Chondrocyte (in vitro differentiated cells): ENCODE data around the gene KRTAP12-3. TPM values are rescaled to one million over a fixed set of nuclear protein-coding genes. Genes with fewer than 3 reads are reported as not detected.
"Not testable (repeated sequence)": the region's sequence is repeated elsewhere in the genome, so short reads cannot be mapped to it uniquely, and the experiment has no call there.

Source experiments
- DNase-seq: peaks from one replicate; pipeline ENCODE4 v3.0.0; 2021; ENCODE audit warnings: mixed read lengths, low spot score
- H3K27ac Mint-ChIP-seq: one replicate; pipeline ENCODE4 v1.8.0; 2021; ENCODE audit warnings: mild to moderate bottlenecking, moderate library complexity, mixed read lengths; ENCODE audit not compliant: unreplicated experiment
- H3K27me3 Mint-ChIP-seq: 2 replicates; pipeline ENCODE4 v1.8.0; 2021; ENCODE audit warnings: low read depth, mixed read lengths
- H3K36me3 Mint-ChIP-seq: 2 replicates; pipeline ENCODE4 v1.8.0; 2021; ENCODE audit warnings: low read depth, mixed read lengths
- H3K4me1 Mint-ChIP-seq: 2 replicates; pipeline ENCODE4 v1.8.0; 2021; ENCODE audit warnings: low read depth, mild to moderate bottlenecking, mixed read lengths
- H3K4me3 Mint-ChIP-seq: one replicate; pipeline ENCODE4 v1.8.0; 2021; ENCODE audit warnings: mild to moderate bottlenecking, moderate library complexity, mixed read lengths; ENCODE audit not compliant: unreplicated experiment
- H3K9me3 Mint-ChIP-seq: 2 replicates; pipeline ENCODE4 v1.8.0; 2021; ENCODE audit warnings: low read depth, mixed read lengths
- total RNA-seq: library from RNA; stranded (reverse); gene quantifications from 3 replicates; pipeline ENCODE4 v1.2.1, GENCODE V29; 2021
- TF ChIP-seq, protein P1 (sequence below): fragments of 200-600 bp; sonication (generic); IDR thresholded peaks from 2 replicates; pipeline ENCODE4 v1.5.0; 2021; ENCODE audit warnings: antibody characterized with exemption, mild to moderate bottlenecking, moderate library complexity

Gene KRTAP12-3
- total RNA-seq, 1 donor from 2014 or later, result not detected

DNA sequence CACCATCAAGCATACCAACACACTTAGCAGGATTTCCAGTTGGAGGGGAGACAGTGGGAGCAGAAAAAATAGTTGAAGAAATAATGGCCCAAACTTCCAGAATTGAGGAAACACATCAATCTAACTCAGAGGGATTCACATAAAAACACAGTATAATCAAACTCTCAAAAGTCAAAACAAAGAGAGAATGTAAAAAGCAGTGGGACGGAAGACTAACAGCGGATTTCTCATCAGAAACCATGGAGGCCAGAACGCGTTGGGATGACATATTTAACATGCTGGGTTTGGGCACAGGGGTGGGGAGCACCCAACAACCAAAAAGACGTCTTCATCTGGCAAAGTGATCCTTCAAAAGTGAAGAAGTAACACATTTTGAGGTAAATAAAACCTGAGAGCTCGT is 37.8 kb upstream of the KRTAP12-3 start:
- peaks cover 45% of the 10 kb centered on the region for H3K9me3 Mint-ChIP-seq
- H3K4me1 Mint-ChIP-seq, result no peaks in the 10 kb centered on the region
- H3K4me3 Mint-ChIP-seq, result no peak overlapping the region
- TF ChIP-seq, protein P1, sequence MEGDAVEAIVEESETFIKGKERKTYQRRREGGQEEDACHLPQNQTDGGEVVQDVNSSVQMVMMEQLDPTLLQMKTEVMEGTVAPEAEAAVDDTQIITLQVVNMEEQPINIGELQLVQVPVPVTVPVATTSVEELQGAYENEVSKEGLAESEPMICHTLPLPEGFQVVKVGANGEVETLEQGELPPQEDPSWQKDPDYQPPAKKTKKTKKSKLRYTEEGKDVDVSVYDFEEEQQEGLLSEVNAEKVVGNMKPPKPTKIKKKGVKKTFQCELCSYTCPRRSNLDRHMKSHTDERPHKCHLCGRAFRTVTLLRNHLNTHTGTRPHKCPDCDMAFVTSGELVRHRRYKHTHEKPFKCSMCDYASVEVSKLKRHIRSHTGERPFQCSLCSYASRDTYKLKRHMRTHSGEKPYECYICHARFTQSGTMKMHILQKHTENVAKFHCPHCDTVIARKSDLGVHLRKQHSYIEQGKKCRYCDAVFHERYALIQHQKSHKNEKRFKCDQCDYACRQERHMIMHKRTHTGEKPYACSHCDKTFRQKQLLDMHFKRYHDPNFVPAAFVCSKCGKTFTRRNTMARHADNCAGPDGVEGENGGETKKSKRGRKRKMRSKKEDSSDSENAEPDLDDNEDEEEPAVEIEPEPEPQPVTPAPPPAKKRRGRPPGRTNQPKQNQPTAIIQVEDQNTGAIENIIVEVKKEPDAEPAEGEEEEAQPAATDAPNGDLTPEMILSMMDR, result no peak
- H3K36me3 Mint-ChIP-seq, result peaks cover 12% of the 10 kb centered on the region
- no peak overlapping the region for H3K27ac Mint-ChIP-seq
- H3K27me3 Mint-ChIP-seq, result peaks cover 45% of the 10 kb centered on the region
- no peak for DNase-seq

DNA sequence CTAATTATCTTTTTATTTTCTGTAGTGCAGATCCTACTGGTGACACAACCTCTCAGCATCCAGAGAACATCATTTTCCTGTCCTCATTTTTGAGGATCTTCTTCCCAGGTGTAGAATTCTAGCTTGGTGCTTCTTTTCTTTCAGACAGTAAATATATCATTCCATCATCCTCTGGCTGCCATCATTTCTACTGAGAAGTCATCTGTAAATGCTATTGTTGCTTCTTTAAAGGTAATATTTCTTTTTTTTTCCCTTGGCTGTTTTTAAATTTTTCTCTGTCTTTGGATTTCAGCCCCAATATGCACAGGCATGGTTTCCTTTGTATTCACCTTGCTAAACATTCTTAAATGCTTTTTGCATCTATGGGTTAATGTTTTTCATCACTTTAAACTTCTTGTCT is 34.2 kb upstream of the KRTAP12-3 start:
- TF ChIP-seq, protein P1, result no peak
- Mint-ChIP-seq H3K4me1 (no peaks in the 10 kb centered on the region), H3K27me3 (peaks cover 24% of the 10 kb centered on the region), H3K9me3 (peaks cover 47% of the 10 kb centered on the region), H3K36me3 (peaks cover 12% of the 10 kb centered on the region), H3K4me3 (no peak overlapping the region), H3K27ac (no peak overlapping the region)
- no peak for DNase-seq

DNA sequence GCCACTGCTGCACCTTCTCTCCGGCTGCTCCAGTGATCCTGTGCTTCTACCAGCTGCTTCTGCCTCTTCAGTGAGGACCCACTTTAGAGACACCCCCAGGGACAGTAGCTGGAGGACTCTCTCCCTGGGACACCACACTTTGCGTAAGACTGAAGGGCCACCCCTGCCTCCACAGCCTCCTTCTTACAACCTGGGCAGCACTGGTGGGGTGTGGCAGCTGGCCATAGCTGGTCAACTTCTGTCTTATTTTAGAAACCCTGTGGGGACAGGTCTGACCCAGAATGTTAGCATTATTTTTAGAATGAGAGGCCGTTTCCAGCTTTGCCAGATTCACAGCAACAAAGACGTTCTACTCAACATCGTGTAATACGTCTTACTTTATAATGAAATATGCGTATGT is 32.0 kb upstream of the KRTAP12-3 start:
- no peak overlapping the region for H3K27ac Mint-ChIP-seq
- no peaks in the 10 kb centered on the region for H3K4me1 Mint-ChIP-seq
- TF ChIP-seq, protein P1, result no peak
- peaks cover 8% of the 10 kb centered on the region for H3K36me3 Mint-ChIP-seq
- peaks cover 9% of the 10 kb centered on the region for H3K27me3 Mint-ChIP-seq
- no peak overlapping the region for H3K4me3 Mint-ChIP-seq
- no peak for DNase-seq
- H3K9me3 Mint-ChIP-seq, result peaks cover 37% of the 10 kb centered on the region

DNA sequence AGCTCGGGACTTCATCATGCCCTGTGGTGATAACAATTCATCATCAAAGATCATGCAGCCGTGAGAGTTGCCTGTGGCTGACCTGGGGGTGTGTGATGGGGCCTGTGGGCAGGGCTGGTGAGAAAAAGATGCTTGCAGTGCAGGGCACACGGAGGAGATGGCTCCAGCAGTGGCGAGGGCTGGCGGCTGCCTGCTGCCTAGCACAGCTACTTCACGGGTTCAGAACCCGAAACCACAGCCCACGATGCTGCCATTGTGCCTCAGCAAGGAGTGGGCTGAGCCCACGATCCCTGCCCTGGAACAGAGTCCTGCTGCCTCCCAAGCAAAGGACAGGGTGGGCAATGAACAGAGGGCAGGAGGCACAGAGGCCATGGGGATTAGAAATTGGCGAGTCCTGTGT is 31.5 kb upstream of the KRTAP12-3 start:
- peaks cover 13% of the 10 kb centered on the region for H3K36me3 Mint-ChIP-seq
- H3K27me3 Mint-ChIP-seq, result peaks cover 8% of the 10 kb centered on the region
- H3K4me1 Mint-ChIP-seq, result no peaks in the 10 kb centered on the region
- no peak overlapping the region for H3K4me3 Mint-ChIP-seq
- H3K9me3 Mint-ChIP-seq, result peaks cover 40% of the 10 kb centered on the region
- H3K27ac Mint-ChIP-seq, result no peak overlapping the region
- TF ChIP-seq, protein P1, result no peak
- no peak for DNase-seq

DNA sequence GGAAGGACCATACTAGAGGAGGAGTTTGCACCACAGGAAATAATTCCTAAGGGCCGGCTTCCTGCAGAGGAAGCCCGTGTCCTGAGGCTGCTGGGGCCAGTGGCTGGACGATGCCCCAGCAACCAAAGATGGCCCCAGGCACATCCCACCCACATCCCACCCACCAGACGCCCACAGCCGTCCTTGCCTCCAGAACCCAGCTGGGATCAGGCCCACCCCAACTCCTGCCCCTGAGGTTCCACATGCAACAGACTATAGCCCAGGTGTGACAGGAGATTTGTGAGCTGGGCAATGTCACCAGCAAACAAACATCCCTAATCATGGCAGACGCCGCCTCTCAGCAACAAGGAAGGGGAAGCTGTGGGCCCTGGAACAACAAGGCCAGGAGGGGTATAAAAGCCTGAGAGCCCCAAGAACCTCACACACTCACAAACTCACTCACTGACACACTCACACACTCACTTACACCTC is 31.0 kb upstream of the KRTAP12-3 start, which contains the start of gene KRTAP10-9:
Gene KRTAP10-9 (plus strand): TSS at position 421 of the 471 bp plus-strand sequence. CDS start 79 bp downstream, outside the sequence.
- Mint-ChIP-seq H3K4me1 (no peaks in the 10 kb centered on the region), H3K27me3 (peaks cover 8% of the 10 kb centered on the region)

DNA sequence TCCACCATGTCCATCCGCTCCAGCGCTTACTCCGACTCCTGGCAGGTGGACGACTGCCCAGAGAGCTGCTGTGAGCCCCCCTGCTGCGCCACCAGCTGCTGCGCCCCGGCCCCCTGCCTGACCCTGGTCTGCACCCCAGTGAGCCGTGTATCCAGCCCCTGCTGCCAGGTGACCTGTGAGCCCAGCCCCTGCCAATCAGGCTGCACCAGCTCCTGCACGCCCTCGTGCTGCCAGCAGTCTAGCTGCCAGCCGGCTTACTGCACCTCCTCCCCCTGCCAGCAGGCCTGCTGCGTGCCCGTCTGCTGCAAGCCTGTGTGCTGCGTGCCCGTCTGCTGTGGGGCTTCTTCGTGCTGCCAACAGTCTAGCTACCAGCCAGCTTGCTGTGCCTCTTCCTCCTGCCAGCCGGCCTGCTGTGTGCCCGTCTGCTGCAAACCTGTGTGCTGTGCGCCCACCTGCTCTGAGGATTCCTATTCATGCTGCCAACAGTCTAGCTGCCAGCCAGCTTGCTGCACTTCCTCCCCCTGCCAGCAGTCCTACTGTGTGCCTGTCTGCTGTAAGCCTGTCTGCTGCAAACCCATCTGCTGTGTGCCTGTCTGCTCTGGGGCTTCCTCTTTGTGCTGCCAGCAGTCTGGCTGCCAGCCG is 30.4 kb upstream of the KRTAP12-3 start:
- not testable (repeated sequence) for H3K4me1 Mint-ChIP-seq, H3K27me3 Mint-ChIP-seq, H3K27ac Mint-ChIP-seq, H3K4me3 Mint-ChIP-seq
- H3K36me3 Mint-ChIP-seq, result peaks cover 18% of the 10 kb centered on the region
- H3K9me3 Mint-ChIP-seq, result peaks cover 48% of the 10 kb centered on the region
- DNase-seq, result peak; percentile 59

More for the DNA sequence above, 31.0 kb upstream of the KRTAP12-3 start, which contains the start of gene KRTAP10-9:
- H3K4me3 Mint-ChIP-seq, result no peak within 1 kb of the TSS
- peaks cover 45% of the 10 kb centered on the region for H3K9me3 Mint-ChIP-seq
- H3K36me3 Mint-ChIP-seq, result peaks cover 15% of the 10 kb centered on the region
- DNase-seq, result no peak
- no peak within 1 kb of the TSS for H3K27ac Mint-ChIP-seq
- TF ChIP-seq, protein P1, result no peak

DNA sequence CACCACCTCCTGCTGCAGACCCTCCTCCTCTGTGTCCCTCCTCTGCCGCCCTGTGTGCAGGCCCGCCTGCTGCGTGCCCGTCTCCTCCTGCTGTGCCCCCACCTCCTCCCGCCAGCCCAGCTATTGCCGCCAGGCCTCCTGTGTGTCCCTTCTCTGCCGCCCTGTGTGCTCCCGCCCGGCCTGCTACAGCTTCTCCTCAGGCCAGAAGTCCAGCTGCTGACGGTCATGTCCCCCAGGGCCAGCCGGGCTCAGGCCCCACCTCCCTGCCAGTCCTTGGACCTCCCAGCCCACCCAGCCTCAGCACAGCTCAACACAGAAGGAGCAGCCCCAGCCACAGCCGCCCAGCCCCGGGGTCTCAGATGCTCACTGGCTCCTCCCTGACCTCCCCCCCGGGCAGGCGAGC is 29.9 kb upstream of the KRTAP12-3 start:
- not testable (repeated sequence) for H3K27me3 Mint-ChIP-seq, H3K4me3 Mint-ChIP-seq, H3K4me1 Mint-ChIP-seq, H3K27ac Mint-ChIP-seq
- Mint-ChIP-seq H3K36me3 (peaks cover 18% of the 10 kb centered on the region), H3K9me3 (peaks cover 47% of the 10 kb centered on the region)
- peak; percentile 85 for DNase-seq
